Limb (tissue), 2 donors: ENCODE data around the gene SPART.

ENCODE experiments used
- DNase-seq, 2 donors: peaks; one replicate each; pipeline ENCODE4 v3.0.0-alpha.2; 2016; ENCODE audit errors: extremely low spot score in 2 of 2

SPART gene, protein sequence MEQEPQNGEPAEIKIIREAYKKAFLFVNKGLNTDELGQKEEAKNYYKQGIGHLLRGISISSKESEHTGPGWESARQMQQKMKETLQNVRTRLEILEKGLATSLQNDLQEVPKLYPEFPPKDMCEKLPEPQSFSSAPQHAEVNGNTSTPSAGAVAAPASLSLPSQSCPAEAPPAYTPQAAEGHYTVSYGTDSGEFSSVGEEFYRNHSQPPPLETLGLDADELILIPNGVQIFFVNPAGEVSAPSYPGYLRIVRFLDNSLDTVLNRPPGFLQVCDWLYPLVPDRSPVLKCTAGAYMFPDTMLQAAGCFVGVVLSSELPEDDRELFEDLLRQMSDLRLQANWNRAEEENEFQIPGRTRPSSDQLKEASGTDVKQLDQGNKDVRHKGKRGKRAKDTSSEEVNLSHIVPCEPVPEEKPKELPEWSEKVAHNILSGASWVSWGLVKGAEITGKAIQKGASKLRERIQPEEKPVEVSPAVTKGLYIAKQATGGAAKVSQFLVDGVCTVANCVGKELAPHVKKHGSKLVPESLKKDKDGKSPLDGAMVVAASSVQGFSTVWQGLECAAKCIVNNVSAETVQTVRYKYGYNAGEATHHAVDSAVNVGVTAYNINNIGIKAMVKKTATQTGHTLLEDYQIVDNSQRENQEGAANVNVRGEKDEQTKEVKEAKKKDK

GRCh38 chr13:36346222-36347083, at the start of gene SPART:
Gene SPART (minus strand): TSS chr13:36346394. CDS start chr13:36335830, 10,564 bp downstream.
- DNase-seq: peak; percentile 95 to 96

DNA sequence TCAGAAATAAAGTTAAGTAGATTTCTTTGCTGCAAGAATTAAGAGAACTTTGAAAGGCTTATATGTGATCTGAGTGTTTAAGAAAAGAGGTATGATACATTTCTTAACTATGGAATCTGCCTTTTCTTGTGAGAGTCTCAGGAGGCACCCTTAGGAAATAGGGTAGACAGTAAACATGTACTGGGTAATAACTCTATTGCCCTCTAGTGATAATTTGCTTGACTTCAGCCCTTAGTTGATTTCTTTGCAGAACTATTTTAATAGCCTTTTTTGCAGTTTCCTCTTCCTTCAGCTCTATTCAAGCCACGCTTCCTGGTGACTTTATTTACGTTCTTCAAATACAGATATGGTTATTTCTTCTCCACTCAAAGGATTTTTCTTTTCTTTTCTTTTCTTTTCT, 49.1 kb upstream of the SPART start:
- peak in 1 of 2 donors; percentile 75 for DNase-seq

DNA sequence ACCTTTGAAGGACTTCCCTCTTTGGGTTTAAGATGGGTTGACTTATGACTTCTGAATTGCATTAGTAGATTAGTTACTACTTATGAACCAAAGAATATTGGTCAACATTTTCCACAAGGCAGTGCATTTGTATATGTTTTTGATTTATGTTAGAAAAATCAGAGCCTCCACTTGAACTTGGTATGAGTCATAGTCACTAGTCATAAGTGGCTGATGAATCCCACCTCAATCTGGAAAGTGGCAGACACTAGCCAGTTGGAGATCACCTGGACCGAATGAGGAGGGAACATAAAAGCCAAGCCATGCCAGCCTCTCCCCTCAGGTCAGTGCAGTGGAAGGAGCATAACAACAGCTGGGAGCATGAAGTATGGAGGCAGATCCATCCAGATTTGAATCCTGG, 39.3 kb upstream of the SPART start:
- no peak for DNase-seq

DNA sequence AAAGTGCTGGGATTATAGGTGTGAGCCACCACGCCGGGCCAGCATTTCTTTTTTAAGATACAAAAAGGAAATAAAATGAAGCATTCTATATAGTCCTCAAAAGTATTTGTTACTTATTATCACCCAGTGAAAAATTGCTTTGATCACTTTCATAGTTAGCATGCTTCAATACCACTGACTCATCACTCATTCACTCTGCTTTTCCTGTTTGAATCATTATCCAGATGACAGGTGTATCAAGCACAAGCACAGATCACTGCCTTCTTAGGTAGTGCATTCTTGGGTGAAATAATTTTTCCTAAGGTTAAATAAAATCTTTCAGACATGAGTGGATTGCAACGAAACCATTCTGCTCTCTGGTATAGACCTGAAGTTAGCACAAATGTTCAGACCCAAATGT, 35.8 kb upstream of the SPART start:
- no peak for DNase-seq

DNA sequence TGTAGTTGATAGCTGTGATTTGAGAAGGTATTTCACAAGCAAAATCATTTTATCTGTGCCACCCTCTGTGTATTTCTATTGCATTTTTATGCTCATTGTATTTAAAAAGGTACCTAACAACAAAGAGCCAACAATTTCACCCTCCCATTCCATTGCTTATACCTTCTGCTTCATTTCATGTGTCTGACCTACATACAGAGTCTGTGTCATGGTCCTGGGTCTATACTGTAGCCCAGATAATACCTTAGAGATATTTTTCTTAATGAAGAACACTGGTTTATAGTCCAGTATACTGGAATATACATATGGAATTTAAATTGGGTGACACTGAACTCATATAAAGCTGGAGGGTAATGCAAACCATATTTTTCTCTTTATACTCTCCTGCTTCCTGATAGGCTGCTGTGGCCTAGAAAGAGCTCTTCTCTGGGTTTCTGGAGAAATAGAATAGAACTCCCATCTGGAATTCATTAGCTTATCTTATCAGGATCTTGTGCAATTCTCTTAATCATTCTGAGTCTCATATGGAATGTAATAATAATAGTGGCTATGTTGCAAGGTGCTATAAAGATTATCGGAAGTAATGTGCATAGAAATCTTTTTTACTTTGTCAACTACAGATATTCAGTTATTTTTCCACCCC, 31.8 kb upstream of the SPART start:
- no peak for DNase-seq

GRCh38 chr13:36374063-36374462, 27.9 kb upstream of the SPART start:
- no peak for DNase-seq

DNA sequence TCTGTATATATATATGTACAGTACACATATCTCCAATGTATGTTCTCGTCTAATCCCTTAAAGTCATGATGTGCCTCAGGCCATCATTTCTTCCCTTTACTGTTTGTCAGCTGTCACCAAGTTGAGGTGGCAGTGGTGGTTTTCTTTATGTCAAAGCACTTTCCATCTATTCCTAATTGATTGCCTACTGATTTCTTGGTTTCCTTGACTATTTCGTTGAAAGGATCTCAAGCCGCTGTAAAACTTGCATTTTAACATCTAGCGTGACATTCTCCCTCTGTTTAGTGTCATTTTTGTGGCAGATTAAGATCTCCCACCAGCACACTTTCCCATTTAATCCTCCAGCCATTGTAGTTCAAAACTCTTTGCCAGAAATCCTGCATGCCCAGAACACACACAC, 25.0 kb upstream of the SPART start:
- DNase-seq: no peak

GRCh38 chr13:36370108-36370429, 23.9 kb upstream of the SPART start:
- DNase-seq: peak in 1 of 2 donors; percentile 41

DNA sequence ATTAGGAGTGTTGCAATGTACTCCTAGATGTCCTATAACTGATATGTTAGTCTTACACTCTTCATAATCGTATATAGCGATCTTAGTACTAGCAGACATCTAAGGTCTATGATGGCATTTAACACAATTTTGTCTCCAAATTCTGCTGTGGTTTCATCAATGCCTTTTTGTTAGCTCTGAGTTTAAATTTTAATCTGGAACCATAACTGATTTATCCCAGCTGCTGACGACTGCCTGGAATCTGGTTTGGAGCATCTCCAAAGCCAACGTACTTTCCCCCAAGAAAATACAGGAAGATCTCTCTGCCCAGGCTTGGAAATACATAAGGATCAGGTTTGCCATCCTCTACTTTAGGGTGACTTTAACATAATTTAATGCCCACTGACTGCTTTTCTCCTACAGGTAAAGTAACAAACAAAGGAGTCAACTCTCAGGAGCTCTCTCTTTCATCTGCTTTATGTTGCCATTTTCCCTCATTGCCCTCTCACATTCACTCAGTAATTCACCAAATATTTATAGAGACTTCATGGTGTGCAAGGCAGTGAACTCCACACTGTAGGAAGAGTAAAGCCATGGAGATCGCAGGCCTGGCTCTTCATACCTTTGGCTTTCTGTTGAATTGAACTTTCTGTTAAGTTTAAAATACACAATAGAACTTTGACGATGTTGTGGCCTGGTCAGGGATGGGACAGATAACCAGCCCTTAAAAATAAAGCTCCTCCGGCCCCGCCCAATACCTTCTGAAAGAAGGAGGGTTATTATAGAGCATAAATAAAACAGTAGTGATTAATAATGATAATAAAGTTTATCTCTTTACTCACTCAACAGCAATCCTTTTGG, 23.3 kb upstream of the SPART start:
- peak in 1 of 2 donors; percentile 48 for DNase-seq

GRCh38 chr13:36366031-36366430, 19.8 kb upstream of the SPART start:
- peak in 1 of 2 donors; percentile 39 for DNase-seq

GRCh38 chr13:36363366-36363863, 17.2 kb upstream of the SPART start:
- peak in 1 of 2 donors; percentile 40 for DNase-seq

GRCh38 chr13:36362914-36363313, 16.7 kb upstream of the SPART start:
- DNase-seq: no peak

DNA sequence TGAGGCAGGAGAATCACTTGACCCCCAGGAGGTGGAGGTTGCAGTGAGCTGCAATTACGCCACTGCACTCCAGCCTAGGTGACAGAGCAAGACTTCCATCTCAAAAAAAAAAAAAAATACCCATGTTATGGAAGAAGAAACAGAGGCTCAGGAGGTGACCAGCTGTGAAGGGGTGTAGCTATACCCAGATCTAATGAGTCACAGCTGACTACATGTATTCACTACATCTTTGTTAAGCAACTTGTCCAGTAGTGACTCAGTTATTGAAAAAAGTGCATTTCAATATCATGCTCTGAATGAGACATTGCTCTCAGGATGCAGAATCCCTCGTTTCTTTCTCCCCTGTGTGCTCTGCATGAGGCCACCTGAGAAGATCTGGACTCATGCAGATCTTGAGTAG, 16.1 kb upstream of the SPART start:
- no peak for DNase-seq

DNA sequence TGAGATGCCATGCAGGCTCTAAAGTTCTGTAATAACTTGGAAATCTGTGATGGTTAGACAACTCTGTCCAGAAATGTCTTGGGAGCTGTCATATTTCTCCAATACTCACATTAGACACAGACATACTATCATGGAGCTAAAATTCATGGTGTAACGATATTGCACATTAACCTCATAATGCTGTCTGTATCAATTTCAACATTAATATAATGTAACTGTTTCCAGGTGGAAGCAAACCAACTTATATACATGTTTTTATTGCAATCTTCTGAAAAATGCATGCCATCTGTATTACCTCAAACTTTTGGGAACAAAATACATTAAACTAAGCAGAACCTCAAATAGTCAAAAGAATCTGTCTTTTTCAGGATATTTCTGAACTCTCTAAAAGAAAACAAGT, 14.7 kb upstream of the SPART start:
- DNase-seq: peak in 1 of 2 donors; percentile 47

DNA sequence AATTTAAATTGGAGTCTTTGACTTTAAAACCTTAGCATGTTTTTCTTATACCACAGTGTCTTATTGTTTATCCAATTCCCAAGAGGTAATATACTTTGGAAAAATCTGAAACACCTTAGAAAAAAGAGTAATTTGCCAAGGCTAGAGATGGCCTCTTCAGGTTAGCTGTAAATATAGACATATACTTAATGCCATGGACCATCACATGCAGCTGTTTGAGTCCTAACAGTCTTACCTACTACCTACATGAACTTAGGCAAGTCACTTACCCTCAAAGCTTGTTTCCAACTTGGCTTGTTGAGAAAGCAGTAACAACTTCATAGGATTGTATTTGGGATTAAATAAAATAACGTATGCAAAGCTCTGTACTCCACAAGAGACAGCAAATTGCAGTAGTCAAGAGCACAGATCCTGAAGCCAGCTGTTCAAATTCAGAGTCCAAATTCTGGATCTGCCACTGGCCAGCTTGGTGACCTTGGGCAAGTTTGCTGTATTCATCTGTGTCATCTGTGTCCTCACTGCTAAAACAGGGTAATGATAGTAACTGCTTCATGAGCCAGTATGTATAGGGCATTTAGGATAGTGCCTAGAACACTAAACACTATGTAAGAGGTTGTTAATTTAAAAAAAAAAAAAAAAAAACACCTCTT, 13.2 kb upstream of the SPART start:
- DNase-seq: no peak

DNA sequence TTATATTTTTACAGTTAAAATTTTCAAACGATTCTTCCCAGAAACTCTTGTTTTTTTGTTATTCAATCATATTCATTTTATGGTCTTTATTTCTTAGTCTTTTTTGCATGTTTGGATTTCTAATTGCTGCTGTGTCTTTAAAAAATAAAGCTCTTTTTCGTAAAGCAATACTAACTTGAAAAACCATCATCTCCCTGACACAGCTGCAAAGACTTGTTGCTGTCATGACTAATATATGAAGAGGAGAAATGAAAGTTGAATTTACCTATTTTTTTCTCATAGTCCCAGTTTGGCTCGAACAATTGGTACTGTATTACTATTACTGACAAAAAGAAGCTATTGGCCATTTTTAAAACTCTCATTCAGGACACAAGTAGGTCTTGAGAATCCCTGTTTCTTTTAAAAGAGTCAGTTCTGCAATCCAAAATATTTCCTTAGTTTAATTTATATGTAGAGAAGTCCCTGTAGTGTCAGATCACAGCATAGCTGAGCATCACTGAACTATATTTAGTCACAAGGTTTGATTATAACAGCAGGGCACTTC, 12.1 kb upstream of the SPART start:
- peak in 1 of 2 donors; percentile 47 for DNase-seq

- DNase-seq: peak in 1 of 2 donors; percentile 58
These were observed 11.5 kb upstream of the SPART start for GRCh38 chr13:36357692-36358091.

DNA sequence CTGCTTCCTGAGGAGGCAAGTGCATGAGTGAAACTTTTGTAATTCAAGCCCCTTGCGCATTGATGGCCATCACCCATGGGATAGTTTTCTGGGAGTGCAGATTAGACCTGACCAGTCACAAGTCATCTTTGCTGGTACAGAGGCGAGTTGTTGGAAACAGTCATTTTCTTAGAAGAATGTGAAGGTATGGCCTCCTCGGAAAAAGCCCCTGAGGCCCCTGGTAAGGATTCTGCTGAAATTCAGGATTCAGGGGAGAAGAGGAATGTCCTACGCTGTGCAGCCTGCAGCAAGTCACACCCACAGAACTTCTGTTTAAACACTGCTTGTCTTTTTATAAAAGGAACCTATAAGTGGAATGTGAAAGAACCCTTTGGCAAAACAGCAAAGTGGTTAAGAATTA, 11.0 kb upstream of the SPART start:
- DNase-seq: no peak

- DNase-seq: no peak
These were observed 9.9 kb upstream of the SPART start for GRCh38 chr13:36356058-36356457.

DNA sequence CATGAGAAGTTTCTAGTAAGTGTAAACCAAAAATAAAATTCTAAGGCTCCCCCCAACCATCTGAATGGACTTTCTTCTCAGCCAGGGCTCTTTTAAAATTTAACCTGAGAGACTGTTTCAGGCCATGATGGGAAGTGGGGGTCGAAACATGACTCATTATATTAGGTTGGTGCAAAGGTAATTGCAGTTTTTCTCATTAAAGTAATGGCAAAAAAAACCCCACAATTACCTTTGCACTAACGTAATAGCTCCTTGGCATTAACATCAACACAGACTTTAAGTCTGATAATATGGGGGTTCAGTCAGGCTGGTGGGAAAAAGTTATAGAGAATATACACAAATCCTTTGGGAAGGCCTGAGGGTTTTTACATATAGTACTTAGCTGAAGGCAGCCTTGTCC, 9.4 kb upstream of the SPART start:
- DNase-seq: no peak
